ENCODE results near the gene SMAP2.

SMAP2 gene

DNA sequence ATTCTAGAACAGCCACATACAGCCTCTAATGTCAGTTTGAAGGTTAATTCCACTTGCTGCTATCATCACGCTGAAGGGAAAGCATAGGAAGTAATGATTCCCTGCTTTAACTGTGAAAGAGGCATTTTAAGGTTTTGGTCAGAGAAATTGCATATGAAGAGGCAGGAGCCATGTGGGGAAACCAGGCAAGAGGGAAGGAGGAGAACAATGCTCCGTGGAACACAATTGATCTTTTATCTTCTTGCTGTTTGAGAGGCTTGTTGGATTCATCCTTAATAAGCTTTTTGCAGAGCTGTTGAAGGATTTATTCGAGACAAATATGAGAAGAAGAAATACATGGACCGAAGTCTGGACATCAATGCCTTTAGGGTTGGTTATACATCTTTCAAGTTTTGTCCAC lies 35.9 kb downstream of the SMAP2 start:
- no peak overlapping the region for H3K4me3 ChIP-seq (ENCODE audit: low read depth in 1 of 2, low read length in 2 of 2)
- peaks cover 16% of the 10 kb centered on the region for H3K36me3 ChIP-seq (ENCODE audit: insufficient read depth, low read length)
- H3K4me1 ChIP-seq (ENCODE audit: insufficient read depth, low read length) = no peaks in the 10 kb centered on the region
- H3K27ac ChIP-seq (ENCODE audit: low read depth, low read length) = no peak overlapping the region
- no peak overlapping the region for H3K9ac ChIP-seq (ENCODE audit: low read length)
- H3K9me3 ChIP-seq (ENCODE audit: low read length) = no peaks in the 10 kb centered on the region
- H3K27me3 ChIP-seq (ENCODE audit: control insufficient read depth in 1 of 2, insufficient read depth in 2 of 2, low read length in 2 of 2) = no peaks in the 10 kb centered on the region

DNA sequence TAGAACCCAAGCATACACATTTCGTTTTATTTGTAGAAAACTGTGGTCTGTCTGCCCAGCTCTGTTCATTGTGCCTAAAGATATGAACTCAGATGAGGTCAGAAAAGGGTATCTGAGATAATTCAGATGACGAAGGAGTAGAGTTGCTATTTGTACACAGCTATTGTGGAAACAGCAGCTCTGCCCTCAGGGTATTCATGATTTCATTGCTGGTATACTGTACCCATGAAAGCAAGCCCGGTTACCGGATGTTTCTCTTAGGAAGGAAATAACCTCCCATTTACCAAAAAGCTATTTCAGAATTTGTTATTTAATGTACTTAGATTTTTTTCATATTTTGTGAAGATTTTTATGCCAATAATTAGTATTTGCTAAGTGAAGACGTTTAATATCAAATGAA lies 37.8 kb downstream of the SMAP2 start:
- no peak overlapping the region for H3K9ac ChIP-seq (ENCODE audit: low read length)
- no peaks in the 10 kb centered on the region for H3K4me1 ChIP-seq (ENCODE audit: insufficient read depth, low read length)
- H3K27me3 ChIP-seq (ENCODE audit: control insufficient read depth in 1 of 2, insufficient read depth in 2 of 2, low read length in 2 of 2) = no peaks in the 10 kb centered on the region
- H3K27ac ChIP-seq (ENCODE audit: low read depth, low read length) = no peak overlapping the region
- H3K36me3 ChIP-seq (ENCODE audit: insufficient read depth, low read length) = peaks cover 21% of the 10 kb centered on the region
- no peaks in the 10 kb centered on the region for H3K9me3 ChIP-seq (ENCODE audit: low read length)
- no peak overlapping the region for H3K4me3 ChIP-seq (ENCODE audit: low read depth in 1 of 2, low read length in 2 of 2)

DNA sequence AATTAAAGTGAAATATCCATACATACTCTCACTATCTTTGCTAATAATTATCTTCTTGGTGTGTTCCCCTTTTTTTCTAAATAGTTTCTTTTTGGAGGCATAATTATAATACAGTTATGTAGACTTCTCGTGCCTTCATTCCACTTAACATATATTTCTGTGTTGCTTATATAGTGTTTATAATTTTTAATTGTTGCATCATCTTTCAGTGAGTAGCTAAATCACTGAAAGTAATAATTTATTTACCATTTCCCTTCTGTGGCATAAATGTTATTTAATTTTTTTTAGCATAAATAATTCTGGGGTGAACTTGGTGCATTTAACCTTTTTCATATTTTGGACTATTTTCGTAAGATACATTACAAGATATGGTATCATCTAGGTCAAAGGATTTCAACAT lies 38.3 kb downstream of the SMAP2 start:
- peaks cover 24% of the 10 kb centered on the region for H3K36me3 ChIP-seq (ENCODE audit: insufficient read depth, low read length)
- H3K4me3 ChIP-seq (ENCODE audit: low read depth in 1 of 2, low read length in 2 of 2) = no peak overlapping the region
- H3K9me3 ChIP-seq (ENCODE audit: low read length) = no peaks in the 10 kb centered on the region
- no peak overlapping the region for H3K27ac ChIP-seq (ENCODE audit: low read depth, low read length)
- no peak overlapping the region for H3K9ac ChIP-seq (ENCODE audit: low read length)
- H3K4me1 ChIP-seq (ENCODE audit: insufficient read depth, low read length) = no peaks in the 10 kb centered on the region
- no peaks in the 10 kb centered on the region for H3K27me3 ChIP-seq (ENCODE audit: control insufficient read depth in 1 of 2, insufficient read depth in 2 of 2, low read length in 2 of 2)

DNA sequence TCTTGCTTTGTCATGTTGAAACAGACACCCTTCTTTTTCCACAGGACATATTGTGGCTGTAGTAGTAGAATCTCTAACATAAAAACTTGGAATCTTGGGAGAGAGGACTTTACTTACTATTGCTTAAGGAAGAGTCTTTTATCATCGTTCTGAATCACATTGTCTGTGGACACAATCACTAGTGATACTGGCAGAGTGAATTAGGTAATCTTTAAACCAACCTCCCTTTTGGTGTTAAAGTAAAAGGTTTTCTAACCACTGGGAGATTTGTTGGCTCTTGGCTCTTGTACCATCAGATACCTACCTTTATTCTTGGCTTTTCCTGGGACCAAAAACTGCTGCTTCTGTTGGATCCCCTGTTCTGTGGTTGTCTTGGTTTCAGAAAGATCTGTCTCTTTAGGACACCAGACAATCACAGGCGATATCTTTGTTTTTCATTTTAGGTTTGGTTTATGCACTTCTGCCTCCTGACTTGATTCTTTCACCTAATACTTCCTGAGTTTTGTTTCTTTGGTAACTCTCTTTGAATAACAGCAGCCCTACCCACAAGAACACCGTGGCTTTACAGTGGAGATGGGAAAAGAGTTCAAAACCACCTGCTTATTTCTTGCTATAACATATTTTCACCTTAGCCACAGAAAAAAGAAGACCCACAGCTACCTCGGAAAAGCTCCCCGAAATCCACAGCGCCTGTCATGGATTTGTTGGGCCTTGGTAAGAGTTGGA lies 40.2 kb downstream of the SMAP2 start:
- Histone ChIP-seq H3K4me3 (ENCODE audit: low read depth in 1 of 2, low read length in 2 of 2) (no peak overlapping the region), H3K27me3 (ENCODE audit: control insufficient read depth in 1 of 2, insufficient read depth in 2 of 2, low read length in 2 of 2) (no peaks in the 10 kb centered on the region), H3K27ac (ENCODE audit: low read depth, low read length) (no peak overlapping the region), H3K4me1 (ENCODE audit: insufficient read depth, low read length) (no peaks in the 10 kb centered on the region), H3K36me3 (ENCODE audit: insufficient read depth, low read length) (peaks cover 40% of the 10 kb centered on the region), H3K9ac (ENCODE audit: low read length) (no peak overlapping the region), H3K9me3 (ENCODE audit: low read length) (no peaks in the 10 kb centered on the region)

DNA sequence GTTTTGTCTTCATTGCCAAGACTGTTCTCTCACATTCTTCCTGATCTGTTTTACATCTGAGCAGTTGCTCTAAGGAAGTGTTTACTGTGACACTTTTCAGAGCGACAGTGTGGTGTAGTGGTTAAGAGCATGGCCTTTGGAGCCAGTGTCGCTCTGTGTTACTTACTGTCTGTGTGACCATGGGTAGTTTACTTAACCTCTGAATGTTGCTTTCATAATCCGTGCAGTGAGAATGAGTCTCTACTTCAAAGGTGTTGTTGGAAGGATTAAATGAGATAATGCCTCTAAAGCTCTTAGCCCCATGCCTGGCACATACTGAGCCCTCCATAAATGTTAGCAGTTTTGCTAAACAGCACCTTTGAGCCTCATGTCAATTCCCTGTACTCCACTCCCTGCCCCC lies 40.8 kb downstream of the SMAP2 start:
- Histone ChIP-seq H3K4me3 (ENCODE audit: low read depth in 1 of 2, low read length in 2 of 2) (no peak overlapping the region), H3K27me3 (ENCODE audit: control insufficient read depth in 1 of 2, insufficient read depth in 2 of 2, low read length in 2 of 2) (no peaks in the 10 kb centered on the region), H3K4me1 (ENCODE audit: insufficient read depth, low read length) (no peaks in the 10 kb centered on the region), H3K9me3 (ENCODE audit: low read length) (no peaks in the 10 kb centered on the region), H3K9ac (ENCODE audit: low read length) (no peak overlapping the region), H3K27ac (ENCODE audit: low read depth, low read length) (no peak overlapping the region), H3K36me3 (ENCODE audit: insufficient read depth, low read length) (peaks cover 38% of the 10 kb centered on the region)

DNA sequence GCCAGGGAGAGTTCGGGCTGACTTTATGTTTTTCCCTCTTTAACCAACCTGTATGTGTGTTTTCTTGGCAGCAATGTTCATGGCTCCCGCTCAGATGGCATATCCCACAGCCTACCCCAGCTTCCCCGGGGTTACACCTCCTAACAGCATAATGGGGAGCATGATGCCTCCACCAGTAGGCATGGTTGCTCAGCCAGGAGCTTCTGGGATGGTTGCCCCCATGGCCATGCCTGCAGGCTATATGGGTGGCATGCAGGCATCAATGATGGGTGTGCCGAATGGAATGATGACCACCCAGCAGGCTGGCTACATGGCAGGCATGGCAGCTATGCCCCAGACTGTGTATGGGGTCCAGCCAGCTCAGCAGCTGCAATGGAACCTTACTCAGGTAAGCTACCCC lies 43.2 kb downstream of the SMAP2 start:
- no peaks in the 10 kb centered on the region for H3K27me3 ChIP-seq (ENCODE audit: control insufficient read depth in 1 of 2, insufficient read depth in 2 of 2, low read length in 2 of 2)
- H3K27ac ChIP-seq (ENCODE audit: low read depth, low read length) = no peak overlapping the region
- peaks cover 38% of the 10 kb centered on the region for H3K36me3 ChIP-seq (ENCODE audit: insufficient read depth, low read length)
- H3K4me1 ChIP-seq (ENCODE audit: insufficient read depth, low read length) = no peaks in the 10 kb centered on the region
- no peak overlapping the region for H3K4me3 ChIP-seq (ENCODE audit: low read depth in 1 of 2, low read length in 2 of 2)
- no peak overlapping the region for H3K9ac ChIP-seq (ENCODE audit: low read length)
- H3K9me3 ChIP-seq (ENCODE audit: low read length) = no peaks in the 10 kb centered on the region

DNA sequence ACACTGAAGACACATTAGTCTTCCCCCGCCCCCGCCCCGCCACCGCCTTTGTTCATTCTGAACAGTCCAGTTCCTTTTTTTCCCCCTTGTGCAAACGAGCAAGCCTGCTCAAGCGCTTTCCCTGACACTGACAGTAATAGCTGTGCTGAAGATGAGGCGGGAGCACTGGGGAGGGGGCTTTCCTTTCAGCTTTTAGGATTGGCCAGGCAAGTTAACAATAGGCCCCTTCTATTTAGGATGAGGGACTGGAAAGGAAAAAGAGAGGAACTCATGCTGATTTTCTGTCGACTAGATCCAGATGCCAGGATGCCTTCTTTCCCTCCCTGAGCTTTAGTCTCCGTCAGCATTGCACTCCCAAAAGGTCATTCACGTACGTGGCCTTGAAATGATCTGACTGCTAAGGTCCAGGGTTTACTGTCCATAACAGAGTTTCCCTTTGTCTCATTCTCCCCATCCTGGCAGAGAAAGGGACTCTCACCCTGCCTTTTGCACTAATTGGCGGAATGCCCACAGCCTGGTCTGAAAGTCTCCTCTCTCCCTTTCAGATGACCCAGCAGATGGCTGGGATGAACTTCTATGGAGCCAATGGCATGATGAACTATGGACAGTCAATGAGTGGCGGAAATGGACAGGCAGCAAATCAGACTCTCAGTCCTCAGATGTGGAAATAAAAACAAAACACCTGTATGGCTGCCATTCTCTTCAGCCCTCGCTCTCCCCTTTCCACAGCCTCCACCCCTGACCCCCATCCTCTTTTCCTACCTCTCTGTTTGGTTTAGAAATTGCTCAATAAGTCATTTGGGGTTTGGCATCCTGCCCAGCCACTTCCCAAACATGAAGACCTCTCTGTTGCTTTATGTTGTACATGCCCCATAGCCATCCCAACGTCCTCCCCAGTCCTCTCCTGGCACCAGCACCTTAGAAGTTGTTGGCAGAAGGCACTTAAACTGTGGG lies 48.2 kb downstream of the SMAP2 start:
- H3K27ac ChIP-seq (ENCODE audit: low read depth, low read length) = no peak overlapping the region
- H3K9ac ChIP-seq (ENCODE audit: low read length) = no peak overlapping the region

DNA sequence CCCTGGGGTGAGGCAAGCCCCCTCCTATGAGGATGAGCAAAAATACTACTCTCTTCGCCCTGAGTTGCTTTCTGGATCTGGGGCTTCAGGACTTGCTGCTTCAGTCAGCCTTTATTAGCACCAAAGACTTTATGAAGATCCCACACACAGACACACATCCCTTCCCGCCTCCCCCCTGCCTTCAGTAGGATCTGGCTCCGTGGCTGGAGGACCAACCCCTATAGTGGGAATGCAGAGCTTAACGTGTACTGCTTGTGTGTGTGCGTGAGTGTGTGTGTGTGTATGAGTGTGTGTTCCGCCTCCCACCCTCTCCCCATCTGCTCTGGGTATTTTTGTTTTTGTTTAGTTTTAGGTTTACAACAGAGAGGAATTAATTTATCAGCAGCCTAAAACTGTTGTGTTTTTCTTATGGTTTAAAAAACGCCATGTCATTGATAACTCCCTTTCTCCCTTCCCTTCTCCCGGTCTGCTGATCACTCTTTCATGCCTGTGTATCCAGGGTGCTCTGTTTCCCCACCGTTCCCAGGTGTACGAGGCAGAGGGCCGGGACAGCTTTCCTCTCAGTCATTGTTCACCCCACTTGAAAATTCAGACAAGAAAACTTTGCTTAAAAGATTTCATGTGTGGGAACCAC lies 49.2 kb downstream of the SMAP2 start:
- Histone ChIP-seq H3K4me1 (ENCODE audit: insufficient read depth, low read length) (no peaks in the 10 kb centered on the region), H3K4me3 (ENCODE audit: low read depth in 1 of 2, low read length in 2 of 2) (no peak overlapping the region), H3K27me3 (ENCODE audit: control insufficient read depth in 1 of 2, insufficient read depth in 2 of 2, low read length in 2 of 2) (no peaks in the 10 kb centered on the region), H3K27ac (ENCODE audit: low read depth, low read length) (no peak overlapping the region), H3K9ac (ENCODE audit: low read length) (no peak overlapping the region), H3K36me3 (ENCODE audit: insufficient read depth, low read length) (peaks cover 9% of the 10 kb centered on the region), H3K9me3 (ENCODE audit: low read length) (no peaks in the 10 kb centered on the region)

More for the DNA sequence above, 48.2 kb downstream of the SMAP2 start:
- no peaks in the 10 kb centered on the region for H3K4me1 ChIP-seq (ENCODE audit: insufficient read depth, low read length)
- no peaks in the 10 kb centered on the region for H3K9me3 ChIP-seq (ENCODE audit: low read length)
- H3K4me3 ChIP-seq (ENCODE audit: low read depth in 1 of 2, low read length in 2 of 2) = no peak overlapping the region
- H3K27me3 ChIP-seq (ENCODE audit: control insufficient read depth in 1 of 2, insufficient read depth in 2 of 2, low read length in 2 of 2) = no peaks in the 10 kb centered on the region
- peaks cover 20% of the 10 kb centered on the region for H3K36me3 ChIP-seq (ENCODE audit: insufficient read depth, low read length)

DNA sequence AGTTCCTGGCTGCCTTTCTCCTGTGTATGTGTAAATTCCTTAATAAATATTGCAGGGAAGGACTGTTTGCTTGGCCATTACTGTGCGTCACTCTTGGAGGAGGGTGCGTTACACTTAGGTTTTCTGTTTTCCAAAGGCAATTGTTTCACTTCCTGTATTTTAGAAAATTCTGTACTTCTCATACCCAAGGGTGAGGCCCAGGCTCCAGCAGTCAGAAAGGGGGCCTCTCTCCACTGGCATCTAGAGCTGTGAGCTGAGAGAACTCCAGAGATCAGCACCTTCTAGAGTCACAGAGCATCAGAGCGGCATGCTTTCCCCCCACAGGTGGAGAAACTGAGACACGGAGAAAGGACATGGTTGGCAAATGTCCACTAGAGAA lies 49.7 kb downstream of the SMAP2 start:
- Histone ChIP-seq H3K9me3 (ENCODE audit: low read length) (no peaks in the 10 kb centered on the region), H3K4me3 (ENCODE audit: low read depth in 1 of 2, low read length in 2 of 2) (no peak overlapping the region), H3K9ac (ENCODE audit: low read length) (no peak overlapping the region), H3K27ac (ENCODE audit: low read depth, low read length) (no peak overlapping the region), H3K27me3 (ENCODE audit: control insufficient read depth in 1 of 2, insufficient read depth in 2 of 2, low read length in 2 of 2) (no peaks in the 10 kb centered on the region), H3K4me1 (ENCODE audit: insufficient read depth, low read length) (no peaks in the 10 kb centered on the region), H3K36me3 (ENCODE audit: insufficient read depth, low read length) (peaks cover 7% of the 10 kb centered on the region)

DNA sequence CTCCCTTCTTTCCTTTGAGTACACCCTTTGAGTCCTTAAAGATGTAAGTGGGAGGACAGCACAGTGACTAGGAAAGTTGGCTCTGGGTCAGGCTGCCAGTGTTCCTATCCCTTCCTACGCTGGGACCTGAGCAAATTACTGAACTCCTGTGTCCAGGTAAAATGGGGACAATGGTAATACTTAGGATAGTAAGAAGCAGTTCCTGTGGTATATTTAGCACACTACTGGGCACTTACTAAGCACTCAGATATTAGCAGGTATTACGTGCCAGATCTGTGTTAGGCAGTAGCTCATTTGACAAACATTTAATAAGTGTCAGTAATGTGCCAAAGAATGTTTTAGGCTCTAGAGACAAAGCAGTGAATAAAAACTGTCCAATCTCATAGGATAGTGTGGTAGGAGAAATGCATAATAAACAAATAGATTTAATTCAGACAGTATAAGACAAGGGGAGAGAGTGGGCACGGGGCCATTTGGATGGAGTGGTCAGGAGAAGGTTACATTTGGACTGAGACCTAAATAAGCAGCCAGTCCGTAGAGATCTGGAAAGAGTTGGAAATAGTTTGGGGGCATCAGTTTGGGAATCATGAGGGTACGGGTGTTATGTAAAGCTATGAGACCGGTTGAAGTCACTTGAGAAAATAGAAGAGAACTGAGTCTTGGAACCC lies 50.6 kb downstream of the SMAP2 start:
- no peaks in the 10 kb centered on the region for H3K27me3 ChIP-seq (ENCODE audit: control insufficient read depth in 1 of 2, insufficient read depth in 2 of 2, low read length in 2 of 2)
- H3K36me3 ChIP-seq (ENCODE audit: insufficient read depth, low read length) = no peaks in the 10 kb centered on the region
- H3K9ac ChIP-seq (ENCODE audit: low read length) = no peak overlapping the region
- H3K4me1 ChIP-seq (ENCODE audit: insufficient read depth, low read length) = no peaks in the 10 kb centered on the region
- H3K9me3 ChIP-seq (ENCODE audit: low read length) = no peaks in the 10 kb centered on the region
- H3K27ac ChIP-seq (ENCODE audit: low read depth, low read length) = no peak overlapping the region
- no peak overlapping the region for H3K4me3 ChIP-seq (ENCODE audit: low read depth in 1 of 2, low read length in 2 of 2)

DNA sequence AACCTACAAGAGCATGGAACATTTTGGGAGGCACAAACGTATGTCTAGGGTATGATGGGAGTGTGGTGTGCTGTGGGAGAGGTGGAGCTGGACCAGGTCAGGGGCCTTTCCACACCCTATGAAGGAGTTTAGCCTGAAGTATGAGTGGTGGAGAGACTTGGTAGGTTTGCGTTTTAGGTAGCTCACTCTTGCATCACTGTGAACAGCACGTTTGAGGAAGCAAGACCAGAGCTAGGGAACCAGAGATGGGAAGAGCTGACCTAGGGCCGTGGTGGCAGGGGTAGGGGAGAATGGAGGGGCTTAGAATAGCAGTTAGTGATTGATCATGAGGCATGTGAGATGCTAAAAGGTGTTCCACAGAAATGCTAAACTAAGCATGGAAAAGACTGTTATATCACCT lies 51.7 kb downstream of the SMAP2 start:
- Histone ChIP-seq H3K27ac (ENCODE audit: low read depth, low read length) (no peak overlapping the region), H3K4me3 (ENCODE audit: low read depth in 1 of 2, low read length in 2 of 2) (no peak overlapping the region), H3K4me1 (ENCODE audit: insufficient read depth, low read length) (no peaks in the 10 kb centered on the region), H3K9me3 (ENCODE audit: low read length) (no peaks in the 10 kb centered on the region), H3K9ac (ENCODE audit: low read length) (no peak overlapping the region), H3K27me3 (ENCODE audit: control insufficient read depth in 1 of 2, insufficient read depth in 2 of 2, low read length in 2 of 2) (no peaks in the 10 kb centered on the region), H3K36me3 (ENCODE audit: insufficient read depth, low read length) (no peaks in the 10 kb centered on the region)

All from muscle layer of colon (tissue), 2 donors.